ENCODE results near the gene PHOX2B. TPM values are rescaled to one million over a fixed set of nuclear protein-coding genes. Genes with fewer than 3 reads are reported as not detected.

The PHOX2B gene
- total RNA-seq, 1 experiment from 2014 or later: not detected

GRCh38 chr4:41715155-41715554, 33.4 kb downstream of the PHOX2B start:
- no peak for ATAC-seq
- no peaks in the 10 kb centered on the region for H3K27me3 ChIP-seq (ENCODE audit: insufficient read depth, low read length)
- H3K36me3 ChIP-seq (ENCODE audit: control insufficient read depth in 1 of 2, insufficient read depth in 2 of 2, low read length in 2 of 2): no peaks in the 10 kb centered on the region
- no peaks in the 10 kb centered on the region for H3K9me3 ChIP-seq (ENCODE audit: control insufficient read depth in 1 of 2, insufficient read depth in 1 of 2, low read depth in 1 of 2, low read length in 2 of 2)
- no peak overlapping the region for H3K4me2 ChIP-seq (ENCODE audit: low read length)
- no peak overlapping the region for H3K27ac ChIP-seq (ENCODE audit: low read depth, low read length)
- CTCF ChIA-PET: no interaction called here
- POLR2A ChIA-PET: no interaction called here
- RAD21 ChIA-PET (ENCODE audit: low non-redundant PET in 1 of 2, low total read pairs in 2 of 2, uncharacterized antibody in 2 of 2, unreplicated experiment in 2 of 2): no interaction called here
- DNase-seq (ENCODE audit: low read depth, low spot score): no peak
- no peak overlapping the region for H2AFZ ChIP-seq (ENCODE audit: low read depth, low read length, poor library complexity, severe bottlenecking)
- H3K9me2 ChIP-seq (ENCODE audit: insufficient read depth): no peaks in the 10 kb centered on the region
- H3K4me3 ChIP-seq (replicated peaks in 1 of 2; ENCODE audit: low read depth in 1 of 2, low read length in 2 of 2): no peak overlapping the region
- H3K79me2 ChIP-seq (ENCODE audit: insufficient read depth, low read length): no peaks in the 10 kb centered on the region
- no peak for TF ChIP-seq ZBTB33 (IDR thresholded peaks at IDR 0.05; ENCODE audit: extremely low read depth, insufficient replicate concordance, low read length)
- no peaks in the 10 kb centered on the region for H4K20me1 ChIP-seq (ENCODE audit: insufficient read depth)
- BruUV-seq (replicated peaks): no TSS peak
- H3K9ac ChIP-seq (ENCODE audit: low read length): no peak overlapping the region
- intact Hi-C loops (cut with micrococcal nuclease): no loop called here
- peaks cover 0 to 8% of the 10 kb centered on the region in 2 experiments; a peak in 1 of 4 replicates for H3K4me1 ChIP-seq (ENCODE audit: control insufficient read depth in 1 of 2, insufficient read depth in 2 of 2, low read length in 2 of 2)

DNA sequence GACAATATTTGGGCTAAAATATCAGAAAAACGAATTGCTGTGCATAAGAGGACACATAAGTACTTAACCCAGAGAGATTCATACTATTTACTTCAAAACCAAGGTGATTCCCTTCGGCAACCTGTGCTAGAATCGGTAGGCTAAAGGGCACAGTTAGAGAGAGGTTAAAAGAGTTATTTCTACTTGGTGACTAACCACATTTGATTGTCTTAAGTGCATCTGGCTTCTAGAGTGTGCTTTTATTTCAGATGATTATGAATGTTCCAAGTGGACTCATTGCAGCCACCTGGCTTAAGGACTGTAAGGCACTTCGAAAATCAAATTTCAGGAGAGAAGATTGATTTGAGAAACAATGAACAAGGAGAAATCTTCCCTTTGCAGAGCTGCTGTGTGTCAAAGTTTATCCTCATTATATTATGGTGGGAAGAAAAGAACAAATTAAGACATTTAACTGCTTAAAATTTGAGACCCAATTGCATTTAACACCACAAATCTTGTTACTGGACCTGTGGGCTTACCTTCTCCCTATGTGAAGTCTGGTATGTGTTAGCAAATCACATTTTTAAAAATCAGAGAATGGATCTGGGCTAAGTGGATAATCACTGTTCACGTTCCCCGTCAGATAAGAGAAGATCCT, 34.0 kb downstream of the PHOX2B start:
- CTCF ChIA-PET: no interaction called here
- Histone ChIP-seq H3K9me3 (ENCODE audit: control insufficient read depth in 1 of 2, insufficient read depth in 1 of 2, low read depth in 1 of 2, low read length in 2 of 2) (no peaks in the 10 kb centered on the region), H3K36me3 (ENCODE audit: control insufficient read depth in 1 of 2, insufficient read depth in 2 of 2, low read length in 2 of 2) (no peaks in the 10 kb centered on the region), H4K20me1 (ENCODE audit: insufficient read depth) (no peaks in the 10 kb centered on the region), H3K9ac (ENCODE audit: low read length) (no peak overlapping the region), H3K9me2 (ENCODE audit: insufficient read depth) (no peaks in the 10 kb centered on the region), H3K4me1 (ENCODE audit: control insufficient read depth in 1 of 2, insufficient read depth in 2 of 2, low read length in 2 of 2) (peaks cover 0 to 12% of the 10 kb centered on the region in 2 experiments; a peak in 1 of 4 replicates), H3K27ac (ENCODE audit: low read depth, low read length) (no peak overlapping the region), H2AFZ (ENCODE audit: low read depth, low read length, poor library complexity, severe bottlenecking) (no peak overlapping the region), H3K4me2 (ENCODE audit: low read length) (no peak overlapping the region), H3K79me2 (ENCODE audit: insufficient read depth, low read length) (no peaks in the 10 kb centered on the region), H3K4me3 (replicated peaks in 1 of 2; ENCODE audit: low read depth in 1 of 2, low read length in 2 of 2) (no peak overlapping the region), H3K27me3 (ENCODE audit: insufficient read depth, low read length) (no peaks in the 10 kb centered on the region)
- DNase-seq (ENCODE audit: low read depth, low spot score) (no peak), ATAC-seq (no peak)
- BruUV-seq (replicated peaks): no TSS peak
- RAD21 ChIA-PET (ENCODE audit: low non-redundant PET in 1 of 2, low total read pairs in 2 of 2, uncharacterized antibody in 2 of 2, unreplicated experiment in 2 of 2): no interaction called here
- POLR2A ChIA-PET: no interaction called here
- intact Hi-C loops (cut with micrococcal nuclease): no loop called here
- TF ChIP-seq, protein P1, sequence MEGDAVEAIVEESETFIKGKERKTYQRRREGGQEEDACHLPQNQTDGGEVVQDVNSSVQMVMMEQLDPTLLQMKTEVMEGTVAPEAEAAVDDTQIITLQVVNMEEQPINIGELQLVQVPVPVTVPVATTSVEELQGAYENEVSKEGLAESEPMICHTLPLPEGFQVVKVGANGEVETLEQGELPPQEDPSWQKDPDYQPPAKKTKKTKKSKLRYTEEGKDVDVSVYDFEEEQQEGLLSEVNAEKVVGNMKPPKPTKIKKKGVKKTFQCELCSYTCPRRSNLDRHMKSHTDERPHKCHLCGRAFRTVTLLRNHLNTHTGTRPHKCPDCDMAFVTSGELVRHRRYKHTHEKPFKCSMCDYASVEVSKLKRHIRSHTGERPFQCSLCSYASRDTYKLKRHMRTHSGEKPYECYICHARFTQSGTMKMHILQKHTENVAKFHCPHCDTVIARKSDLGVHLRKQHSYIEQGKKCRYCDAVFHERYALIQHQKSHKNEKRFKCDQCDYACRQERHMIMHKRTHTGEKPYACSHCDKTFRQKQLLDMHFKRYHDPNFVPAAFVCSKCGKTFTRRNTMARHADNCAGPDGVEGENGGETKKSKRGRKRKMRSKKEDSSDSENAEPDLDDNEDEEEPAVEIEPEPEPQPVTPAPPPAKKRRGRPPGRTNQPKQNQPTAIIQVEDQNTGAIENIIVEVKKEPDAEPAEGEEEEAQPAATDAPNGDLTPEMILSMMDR (IDR thresholded peaks at IDR 0.05 in 2 of 3, conservative IDR thresholded peaks at IDR 0.05 in 1 of 3; ENCODE audit: borderline replicate concordance in 1 of 3, insufficient read depth in 1 of 3, low read depth in 2 of 3, low read length in 2 of 3): no peak
- TF ChIP-seq SIN3A (IDR thresholded peaks at IDR 0.05; ENCODE audit: low read depth): no peak
- no peak for TF ChIP-seq SRF (IDR thresholded peaks at IDR 0.05; ENCODE audit: low read depth)
- TF ChIP-seq ZFX (IDR thresholded peaks at IDR 0.05): no peak
- no peak for TF ChIP-seq CEBPB (IDR thresholded peaks at IDR 0.05; ENCODE audit: low read depth)
- no peak for TF ChIP-seq EGR1 (IDR thresholded peaks at IDR 0.05; ENCODE audit: low read depth)
- no peak for TF ChIP-seq ZNF274 (IDR thresholded peaks at IDR 0.05; ENCODE audit: low read depth, low read length)
- TF ChIP-seq FOSL1 (IDR thresholded peaks at IDR 0.05; ENCODE audit: low read depth): no peak
- TF ChIP-seq ZBTB33 (IDR thresholded peaks at IDR 0.05; ENCODE audit: extremely low read depth, insufficient replicate concordance, low read length): no peak
- TF ChIP-seq MAX (IDR thresholded peaks at IDR 0.05): no peak
- TF ChIP-seq ELF1 (IDR thresholded peaks at IDR 0.05; ENCODE audit: borderline replicate concordance, low read depth): no peak
- no peak for TF ChIP-seq CBX3 (IDR thresholded peaks at IDR 0.05; ENCODE audit: low read depth)
- no peak for TF ChIP-seq JUND (IDR thresholded peaks at IDR 0.05)

Data from HCT116 (cell line).